CD14-positive monocyte (primary cell): ENCODE results near the gene KRT38. TPM values are rescaled to one million over a fixed set of nuclear protein-coding genes. Genes with fewer than 3 reads are reported as not detected.

Experiments
- DNase-seq, 3 donors: peaks; one replicate each; pipeline ENCODE4 v3.0.0-alpha.2; 2011 to 2022
- H2AFZ ChIP-seq: 2 replicates; pipeline ENCODE4 v1.6.0; 2012; ENCODE audit warnings: mild to moderate bottlenecking, low read depth, low read length, inconsistent platforms; ENCODE audit not compliant: insufficient read depth, poor library complexity, severe bottlenecking
- H3K27ac ChIP-seq, 2 donors: 1 replicate in 1 of 2; 2 replicates in 1 of 2; pipeline ENCODE4 v1.5.1; 2012 to 2013; ENCODE audit warnings: low read length in 2 of 2, control low read depth in 1 of 2, inconsistent platforms in 1 of 2, low read depth in 1 of 2, mild to moderate bottlenecking in 1 of 2
- H3K27me3 ChIP-seq, 2 donors: one replicate each; pipeline versions ENCODE4 v1.6.0 to v1.6.1; 2011 to 2013; ENCODE audit warnings: low read length in 2 of 2; ENCODE audit not compliant: control insufficient read depth in 2 of 2, insufficient read depth in 2 of 2
- H3K36me3 ChIP-seq, 2 donors: replicated peaks in 1 of 2; 1 replicate in 1 of 2; 2 replicates in 1 of 2; pipeline versions ENCODE4 v1.5.1 to v1.6.1; 2012 to 2013; ENCODE audit warnings: low read length in 2 of 2, control low read depth in 1 of 2, inconsistent platforms in 1 of 2, mild to moderate bottlenecking in 1 of 2; ENCODE audit not compliant: insufficient read depth in 2 of 2, control insufficient read depth in 1 of 2
- H3K4me1 ChIP-seq, 2 donors: 1 replicate in 1 of 2; 2 replicates in 1 of 2; pipeline versions ENCODE4 v1.5.1 to v1.6.1; 2012 to 2013; ENCODE audit warnings: low read length in 2 of 2, control low read depth in 1 of 2, inconsistent platforms in 1 of 2, mild to moderate bottlenecking in 1 of 2, moderate library complexity in 1 of 2; ENCODE audit not compliant: insufficient read depth in 2 of 2, control insufficient read depth in 1 of 2
- H3K4me2 ChIP-seq: replicated peaks from 2 replicates; pipeline ENCODE3; 2012; ENCODE audit warnings: low read length, moderate library complexity, mild to moderate bottlenecking; ENCODE audit not compliant: poor library complexity, severe bottlenecking; ENCODE audit errors: extremely low read depth
- H3K4me3 ChIP-seq, 3 experiments: fragments of 200-600 bp in 1 of 3; sonication (generic) in 1 of 3; replicated peaks in 1 of 3; 1 replicate in 2 of 3; 2 replicates in 1 of 3; pipeline ENCODE4 v1.5.1; 2011 to 2013; ENCODE audit warnings: low read length in 3 of 3, mild to moderate bottlenecking in 3 of 3, control low read depth in 2 of 3, low read depth in 2 of 3, inconsistent platforms in 1 of 3, moderate library complexity in 1 of 3
- H3K79me2 ChIP-seq: 2 replicates; pipeline ENCODE4 v1.6.0; 2012; ENCODE audit warnings: mild to moderate bottlenecking, control low read depth, inconsistent platforms, low read length, moderate library complexity; ENCODE audit not compliant: insufficient read depth
- H3K9ac ChIP-seq: 2 replicates; pipeline ENCODE4 v1.6.0; 2017; ENCODE audit warnings: low read length, mild to moderate bottlenecking; ENCODE audit not compliant: insufficient read depth, poor library complexity, severe bottlenecking
- H3K9me3 ChIP-seq, 2 donors: replicated peaks in 1 of 2; 1 replicate in 1 of 2; 2 replicates in 1 of 2; pipeline versions ENCODE4 v1.5.1 to v1.6.1; 2012 to 2013; ENCODE audit warnings: low read length in 2 of 2, control low read depth in 1 of 2; ENCODE audit not compliant: control insufficient read depth in 1 of 2, insufficient read depth in 1 of 2
- H4K20me1 ChIP-seq: 2 replicates; pipeline ENCODE4 v1.6.0; 2012; ENCODE audit warnings: mild to moderate bottlenecking, low read length, control low read depth, moderate library complexity; ENCODE audit not compliant: insufficient read depth
- H3K27ac Mint-ChIP-seq, 7 donors: one replicate each; pipeline ENCODE4 v1.8.0; 2020; ENCODE audit warnings: mild to moderate bottlenecking in 7 of 7, mixed read lengths in 7 of 7, moderate library complexity in 6 of 7, inconsistent platforms in 2 of 7
- H3K27me3 Mint-ChIP-seq, 3 donors: one replicate each; pipeline ENCODE4 v1.8.0; 2021 to 2022; ENCODE audit warnings: low read depth in 3 of 3, mild to moderate bottlenecking in 3 of 3, mixed read lengths in 3 of 3, moderate library complexity in 3 of 3, inconsistent platforms in 1 of 3
- H3K36me3 Mint-ChIP-seq, 2 donors: one replicate each; pipeline ENCODE4 v1.8.0; 2020; ENCODE audit warnings: mixed read lengths in 2 of 2, inconsistent platforms in 1 of 2, mild to moderate bottlenecking in 1 of 2
- H3K4me1 Mint-ChIP-seq: one replicate; pipeline ENCODE4 v1.8.0; 2020; ENCODE audit warnings: mild to moderate bottlenecking, mixed read lengths
- H3K4me3 Mint-ChIP-seq, 2 donors: one replicate each; pipeline ENCODE4 v1.8.0; 2020; ENCODE audit warnings: mild to moderate bottlenecking in 2 of 2, mixed read lengths in 2 of 2, moderate library complexity in 1 of 2
- H3K9me3 Mint-ChIP-seq, 7 donors: one replicate each; pipeline ENCODE4 v1.8.0; 2020 to 2022; ENCODE audit warnings: mixed read lengths in 7 of 7, mild to moderate bottlenecking in 6 of 7, moderate library complexity in 6 of 7, inconsistent platforms in 2 of 7
- WGBS: methylation state at CpG from one replicate; pipeline ENCODE4 v1.1.5; 2013; ENCODE audit warnings: missing lambda C conversion rate; ENCODE audit not compliant: insufficient coverage; 5-methylcytosine and 5-hydroxymethylcytosine counted together
- intact Hi-C, 2 donors: fragments of 100-400 bp; cut with micrococcal nuclease; formaldehyde crosslinking; loops; one replicate each; pipeline versions ENCODE4 v1.15.0 to v1.15.1; 2023
- polyA plus RNA-seq, 3 donors: library from polyadenylated mRNA; depleted of rRNA in 1 of 3; unstranded in 2 of 3; stranded (reverse) in 1 of 3; fragments of 300-500 nt in 2 of 3; fragments of >200 nt in 1 of 3; fragmentation: Illumina TruSeq in 2 of 3; gene quantifications; 1 replicate in 2 of 3; 2 replicates in 1 of 3; pipeline ENCODE4 v1.2.3, GENCODE V29; 2012 to 2021
- TF ChIP-seq, protein P1 (sequence below): fragments of 200-600 bp; IDR thresholded peaks from one replicate; pipeline ENCODE4 v1.8.0; 2022; ENCODE audit warnings: antibody characterized with exemption, mild to moderate bottlenecking

KRT38 gene
- polyA plus RNA-seq, 3 donors, result not detected

- DNase-seq, result no peak
- Histone ChIP-seq H3K9me3 (no peaks in the 10 kb centered on the region), H4K20me1 (no peaks in the 10 kb centered on the region), H3K4me2 (no peak overlapping the region), H3K4me1 (no peaks in the 10 kb centered on the region), H3K9ac (no peak overlapping the region), H2AFZ (no peak overlapping the region), H3K79me2 (no peaks in the 10 kb centered on the region), H3K27ac (no peak overlapping the region), H3K27me3 (peaks cover 2 to 8% of the 10 kb centered on the region in 2 donors), H3K4me3 (no peak overlapping the region), H3K36me3 (no peaks in the 10 kb centered on the region)
- H3K27ac Mint-ChIP-seq, result no peak overlapping the region
- TF ChIP-seq, protein P1, sequence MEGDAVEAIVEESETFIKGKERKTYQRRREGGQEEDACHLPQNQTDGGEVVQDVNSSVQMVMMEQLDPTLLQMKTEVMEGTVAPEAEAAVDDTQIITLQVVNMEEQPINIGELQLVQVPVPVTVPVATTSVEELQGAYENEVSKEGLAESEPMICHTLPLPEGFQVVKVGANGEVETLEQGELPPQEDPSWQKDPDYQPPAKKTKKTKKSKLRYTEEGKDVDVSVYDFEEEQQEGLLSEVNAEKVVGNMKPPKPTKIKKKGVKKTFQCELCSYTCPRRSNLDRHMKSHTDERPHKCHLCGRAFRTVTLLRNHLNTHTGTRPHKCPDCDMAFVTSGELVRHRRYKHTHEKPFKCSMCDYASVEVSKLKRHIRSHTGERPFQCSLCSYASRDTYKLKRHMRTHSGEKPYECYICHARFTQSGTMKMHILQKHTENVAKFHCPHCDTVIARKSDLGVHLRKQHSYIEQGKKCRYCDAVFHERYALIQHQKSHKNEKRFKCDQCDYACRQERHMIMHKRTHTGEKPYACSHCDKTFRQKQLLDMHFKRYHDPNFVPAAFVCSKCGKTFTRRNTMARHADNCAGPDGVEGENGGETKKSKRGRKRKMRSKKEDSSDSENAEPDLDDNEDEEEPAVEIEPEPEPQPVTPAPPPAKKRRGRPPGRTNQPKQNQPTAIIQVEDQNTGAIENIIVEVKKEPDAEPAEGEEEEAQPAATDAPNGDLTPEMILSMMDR, result no peak
- intact Hi-C loops, result no loop called here
- H3K36me3 Mint-ChIP-seq, result no peaks in the 10 kb centered on the region
- no peak overlapping the region for H3K4me3 Mint-ChIP-seq
- H3K9me3 Mint-ChIP-seq, result no peaks in the 10 kb centered on the region
- H3K4me1 Mint-ChIP-seq, result no peaks in the 10 kb centered on the region
- H3K27me3 Mint-ChIP-seq, result peaks cover 2 to 16% (median 4%) of the 10 kb centered on the region in 3 donors
- WGBS, result 96% methylated on average over 10 of the region's 10 CpGs
Observed at GRCh38 chr17:41394254-41394996, 46.4 kb downstream of the KRT38 start.

DNA sequence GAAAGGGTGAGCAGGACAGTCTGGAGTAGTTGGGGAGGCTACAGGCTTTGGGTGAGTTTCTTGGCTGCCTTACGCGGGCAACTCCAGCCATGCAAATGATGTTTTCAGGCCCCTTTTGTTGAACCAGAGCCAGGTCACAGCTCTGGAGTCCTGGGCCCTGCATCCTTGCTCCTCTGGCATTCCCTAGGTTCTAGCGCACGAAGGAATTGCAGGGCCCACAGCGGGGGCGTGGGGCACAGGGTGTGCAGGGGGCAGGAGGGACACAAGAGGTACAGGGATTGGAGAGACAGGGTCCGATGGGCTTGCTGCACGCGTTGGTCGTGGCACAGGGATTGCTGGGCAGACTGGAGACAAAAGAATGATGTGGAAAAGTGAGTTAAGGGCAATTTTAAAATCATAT, 47.0 kb downstream of the KRT38 start:
- H3K27ac ChIP-seq, result no peak overlapping the region
- H4K20me1 ChIP-seq, result no peaks in the 10 kb centered on the region
- TF ChIP-seq, protein P1, result no peak
- Mint-ChIP-seq H3K4me3 (no peak overlapping the region), H3K36me3 (no peaks in the 10 kb centered on the region), H3K9me3 (peaks cover 0 to 2% (median 0%) of the 10 kb centered on the region in 7 donors), H3K27ac (no peak overlapping the region), H3K27me3 (peaks cover 1 to 17% (median 2%) of the 10 kb centered on the region in 3 donors), H3K4me1 (no peaks in the 10 kb centered on the region)
- no peaks in the 10 kb centered on the region for H3K79me2 ChIP-seq
- no peaks in the 10 kb centered on the region for H3K36me3 ChIP-seq
- no peaks in the 10 kb centered on the region for H3K9me3 ChIP-seq
- no peak overlapping the region for H3K9ac ChIP-seq
- H2AFZ ChIP-seq, result no peak overlapping the region
- peaks cover 2 to 8% of the 10 kb centered on the region in 2 donors for H3K27me3 ChIP-seq
- no peaks in the 10 kb centered on the region for H3K4me1 ChIP-seq
- no peak overlapping the region for H3K4me2 ChIP-seq
- no peak for DNase-seq
- WGBS, result 89% methylated on average over 10 of the region's 10 CpGs
- H3K4me3 ChIP-seq, result no peak overlapping the region
- intact Hi-C loops, result no loop called here
